Measurements from ENCODE around the gene BAZ1A.

BAZ1A gene

GRCh38 chr14:34875031-34875922 lies at the start of gene BAZ1A:
Gene BAZ1A, minus strand, starts transcription at chr14:34875360. Its CDS starts 756 bp downstream, at chr14:34874604.
- DNase-seq (ENCODE audit: low spot score): peak; percentile 78

- no peak for DNase-seq (ENCODE audit: low spot score)
Observed at GRCh38 chr14:34920339-34920738, 45.2 kb upstream of the BAZ1A start.

- no peak for DNase-seq (ENCODE audit: low spot score)
Observed at GRCh38 chr14:34913619-34914018, 38.5 kb upstream of the BAZ1A start.

GRCh38 chr14:34912966-34913365 lies 37.8 kb upstream of the BAZ1A start:
- no peak for DNase-seq (ENCODE audit: low spot score)

- no peak for DNase-seq (ENCODE audit: low spot score)
Observed at GRCh38 chr14:34912182-34912581, 37.0 kb upstream of the BAZ1A start.

- no peak for DNase-seq (ENCODE audit: low spot score)
Observed at GRCh38 chr14:34911209-34912150, 36.3 kb upstream of the BAZ1A start.

GRCh38 chr14:34906287-34906686 lies 31.1 kb upstream of the BAZ1A start:
- DNase-seq (ENCODE audit: low spot score): no peak

- no peak for DNase-seq (ENCODE audit: low spot score)
Observed at GRCh38 chr14:34895277-34895676, 20.1 kb upstream of the BAZ1A start.

- DNase-seq (ENCODE audit: low spot score): no peak
Observed at GRCh38 chr14:34890937-34891336, 15.8 kb upstream of the BAZ1A start.

- DNase-seq (ENCODE audit: low spot score): no peak
Observed at GRCh38 chr14:34888186-34888585, 13.0 kb upstream of the BAZ1A start.

GRCh38 chr14:34883954-34884353 lies 8.8 kb upstream of the BAZ1A start:
- no peak for DNase-seq (ENCODE audit: low spot score)

GRCh38 chr14:34874386-34875030 lies 652 bp downstream of the BAZ1A start:
- DNase-seq (ENCODE audit: low spot score): peak; percentile 18

- peak; percentile 45 for DNase-seq (ENCODE audit: low spot score)
Observed at GRCh38 chr14:34873589-34874385, 1.4 kb downstream of the BAZ1A start.

GRCh38 chr14:34872822-34873588 lies 2.2 kb downstream of the BAZ1A start:
- DNase-seq (ENCODE audit: low spot score): no peak

- DNase-seq (ENCODE audit: low spot score): no peak
Observed at GRCh38 chr14:34867199-34867598, 8.0 kb downstream of the BAZ1A start.

- no peak for DNase-seq (ENCODE audit: low spot score)
Observed at GRCh38 chr14:34865889-34866574, 9.1 kb downstream of the BAZ1A start.

- DNase-seq (ENCODE audit: low spot score): no peak
Observed at GRCh38 chr14:34863844-34864243, 11.3 kb downstream of the BAZ1A start.

- no peak for DNase-seq (ENCODE audit: low spot score)
Observed at GRCh38 chr14:34858765-34859164, 16.4 kb downstream of the BAZ1A start.

- DNase-seq (ENCODE audit: low spot score): no peak
Observed at GRCh38 chr14:34857689-34858449, 17.3 kb downstream of the BAZ1A start.
